ENCODE measurements around the gene GRK4.
"Not testable (repeated sequence)": the region's sequence is repeated elsewhere in the genome, so short reads cannot be mapped to it uniquely, and the experiment has no call there.

Gene GRK4

GRCh38 chr4:3043282-3044020 lies 80.1 kb downstream of the GRK4 start:
- FAIRE-seq (no peak), DNase-seq (ENCODE audit: insufficient read length, low spot score) (no peak)
- TF ChIP-seq POU2F2 (IDR thresholded peaks at IDR 0.05; ENCODE audit: low read depth, low read length), result no peak
- no peak for TF ChIP-seq PAX5 (IDR thresholded peaks at IDR 0.05; ENCODE audit: insufficient read depth, low read length, severe bottlenecking)
- no peak for TF ChIP-seq SPI1 (IDR thresholded peaks at IDR 0.05; ENCODE audit: low read depth, low read length)
- TF ChIP-seq POLR2AphosphoS5 (IDR thresholded peaks at IDR 0.05; ENCODE audit: low read depth, low read length), result no peak
- TF ChIP-seq TAF1 (IDR thresholded peaks at IDR 0.05; ENCODE audit: low read depth, low read length), result no peak
- TF ChIP-seq POLR2A (IDR thresholded peaks at IDR 0.05; ENCODE audit: low read depth, low read length), result no peak

- DNase-seq (ENCODE audit: insufficient read length, low spot score) (no peak), FAIRE-seq (peak; percentile 97)
- TF ChIP-seq POU2F2 (IDR thresholded peaks at IDR 0.05; ENCODE audit: low read depth, low read length) (0 out of 2 replicates have a peak, but pooled peaks have one; percentile 65), TAF1 (IDR thresholded peaks at IDR 0.05; ENCODE audit: low read depth, low read length) (no peak), POLR2A (IDR thresholded peaks at IDR 0.05; ENCODE audit: low read depth, low read length) (0 out of 2 replicates have a peak, but pooled peaks have one; percentile 43), PAX5 (IDR thresholded peaks at IDR 0.05; ENCODE audit: insufficient read depth, low read length, severe bottlenecking) (no peak), POLR2AphosphoS5 (IDR thresholded peaks at IDR 0.05; ENCODE audit: low read depth, low read length) (peak; percentile 61), SPI1 (IDR thresholded peaks at IDR 0.05; ENCODE audit: low read depth, low read length) (0 out of 2 replicates have a peak, but pooled peaks have one; percentile 17)
Observed at GRCh38 chr4:3044870-3045819, 81.8 kb downstream of the GRK4 start.

- FAIRE-seq, result peak; percentile 95
- no peak for DNase-seq (ENCODE audit: insufficient read length, low spot score)
- TF ChIP-seq SPI1 (IDR thresholded peaks at IDR 0.05; ENCODE audit: low read depth, low read length) (peak; percentile 95), POU2F2 (IDR thresholded peaks at IDR 0.05; ENCODE audit: low read depth, low read length) (no peak)
Observed at GRCh38 chr4:3046162-3046561, 82.8 kb downstream of the GRK4 start.

GRCh38 chr4:3046623-3047022 lies 83.3 kb downstream of the GRK4 start:
- no peak for FAIRE-seq
- no peak for TF ChIP-seq TAF1 (IDR thresholded peaks at IDR 0.05; ENCODE audit: low read depth, low read length)
- no peak for TF ChIP-seq POU2F2 (IDR thresholded peaks at IDR 0.05; ENCODE audit: low read depth, low read length)
- TF ChIP-seq PAX5 (IDR thresholded peaks at IDR 0.05; ENCODE audit: insufficient read depth, low read length, severe bottlenecking), result no peak
- no peak for TF ChIP-seq POLR2AphosphoS5 (IDR thresholded peaks at IDR 0.05; ENCODE audit: low read depth, low read length)
- no peak for TF ChIP-seq POLR2A (IDR thresholded peaks at IDR 0.05; ENCODE audit: low read depth, low read length)
- no peak for TF ChIP-seq SPI1 (IDR thresholded peaks at IDR 0.05; ENCODE audit: low read depth, low read length)
- no peak for DNase-seq (ENCODE audit: insufficient read length, low spot score)

GRCh38 chr4:3047464-3048286 lies 84.3 kb downstream of the GRK4 start:
- TF ChIP-seq POU2F2 (IDR thresholded peaks at IDR 0.05; ENCODE audit: low read depth, low read length) (no peak), PAX5 (IDR thresholded peaks at IDR 0.05; ENCODE audit: insufficient read depth, low read length, severe bottlenecking) (peak; percentile 63), SPI1 (IDR thresholded peaks at IDR 0.05; ENCODE audit: low read depth, low read length) (peak; percentile 65), TAF1 (IDR thresholded peaks at IDR 0.05; ENCODE audit: low read depth, low read length) (peak; percentile 33; the same call in 1 of the 2 replicates), POLR2AphosphoS5 (IDR thresholded peaks at IDR 0.05; ENCODE audit: low read depth, low read length) (peak; percentile 52; the same call in 1 of the 2 replicates)
- no peak for DNase-seq (ENCODE audit: insufficient read length, low spot score)
- FAIRE-seq, result peak; percentile 100

GRCh38 chr4:3051141-3051897 lies 87.9 kb downstream of the GRK4 start:
- DNase-seq (ENCODE audit: insufficient read length, low spot score); FAIRE-seq: not testable (repeated sequence)

- TF ChIP-seq PAX5 (IDR thresholded peaks at IDR 0.05; ENCODE audit: insufficient read depth, low read length, severe bottlenecking), result no peak
- no peak for TF ChIP-seq SPI1 (IDR thresholded peaks at IDR 0.05; ENCODE audit: low read depth, low read length)
- no peak for TF ChIP-seq TAF1 (IDR thresholded peaks at IDR 0.05; ENCODE audit: low read depth, low read length)
- no peak for TF ChIP-seq POLR2A (IDR thresholded peaks at IDR 0.05; ENCODE audit: low read depth, low read length)
- no peak for TF ChIP-seq POLR2AphosphoS5 (IDR thresholded peaks at IDR 0.05; ENCODE audit: low read depth, low read length)
- no peak for TF ChIP-seq POU2F2 (IDR thresholded peaks at IDR 0.05; ENCODE audit: low read depth, low read length)
- DNase-seq (ENCODE audit: insufficient read length, low spot score) (no peak), FAIRE-seq (no peak)
Observed at GRCh38 chr4:3054169-3054759, 90.9 kb downstream of the GRK4 start.

- DNase-seq (ENCODE audit: insufficient read length, low spot score) (no peak), FAIRE-seq (peak; percentile 66)
- TF ChIP-seq POLR2AphosphoS5 (IDR thresholded peaks at IDR 0.05; ENCODE audit: low read depth, low read length) (no peak), PAX5 (IDR thresholded peaks at IDR 0.05; ENCODE audit: insufficient read depth, low read length, severe bottlenecking) (no peak), SPI1 (IDR thresholded peaks at IDR 0.05; ENCODE audit: low read depth, low read length) (no peak), POLR2A (IDR thresholded peaks at IDR 0.05; ENCODE audit: low read depth, low read length) (no peak), POU2F2 (IDR thresholded peaks at IDR 0.05; ENCODE audit: low read depth, low read length) (no peak), TAF1 (IDR thresholded peaks at IDR 0.05; ENCODE audit: low read depth, low read length) (no peak)
Observed at GRCh38 chr4:3059943-3060342, 96.6 kb downstream of the GRK4 start.
